ENCODE measurements around the gene TSEN2. TPM values are rescaled to one million over a fixed set of nuclear protein-coding genes. Genes with fewer than 3 reads are reported as not detected.

The TSEN2 gene
- total and polyA plus RNA-seq, 2 of the 13 experiments (the other 11 are each of a cell fraction or from before 2014, with no cell fraction given) = 11.0 to 17.3 TPM

DNA sequence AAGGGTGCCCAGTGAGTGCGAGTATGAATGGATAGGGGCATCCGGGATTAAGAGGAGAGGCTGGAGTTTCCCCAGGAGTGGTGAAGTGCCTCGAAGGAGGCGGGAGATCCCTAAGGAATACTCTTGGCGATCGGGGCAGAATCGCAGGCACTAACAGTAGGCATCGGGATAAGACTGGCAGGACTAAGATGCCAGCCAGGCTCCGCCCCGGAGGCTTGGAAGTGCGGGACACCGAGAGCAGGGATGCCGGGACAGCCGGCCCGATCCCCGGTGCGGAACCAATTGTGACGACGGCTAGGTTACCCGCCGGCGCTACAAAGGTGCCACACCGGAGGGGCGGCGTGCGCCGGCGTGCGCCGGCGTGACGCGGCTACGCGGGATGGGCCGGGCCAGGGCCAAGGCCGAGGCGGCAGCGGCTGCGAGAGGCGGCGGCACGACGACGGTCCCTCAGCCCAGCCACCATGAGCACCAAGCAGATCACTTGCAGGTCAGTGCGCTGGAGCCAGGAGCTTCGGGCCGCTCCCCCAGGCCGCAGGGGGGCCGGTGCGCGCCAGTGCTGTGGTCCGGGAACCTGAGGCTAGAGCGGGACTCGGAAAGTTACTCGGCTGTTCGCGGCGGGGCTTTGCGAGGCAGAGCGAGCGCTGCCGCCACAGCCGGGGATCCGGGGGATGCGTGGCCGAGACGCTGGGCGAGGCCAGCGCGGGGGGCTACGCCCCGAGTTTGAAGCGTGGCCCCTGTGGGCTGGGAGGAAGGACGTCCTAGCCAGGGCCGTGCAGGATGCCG, 72.6 kb downstream of the TSEN2 start, which contains the start of gene MKRN2 (continued):
- peak; percentile 79; the same call in 1 of the 2 replicates for TF ChIP-seq ZNF468 (CRISPR knock-in tag; IDR thresholded peaks at IDR 0.05)
- TF ChIP-seq FOXK2 (IDR thresholded peaks at IDR 0.05) = no peak
- TF ChIP-seq ZBTB8A (CRISPR knock-in tag; IDR thresholded peaks at IDR 0.05; ENCODE audit: borderline replicate concordance, low read depth) = no peak
- peak; percentile 60; the same call in 1 of the 2 replicates for TF ChIP-seq ZNF441 (CRISPR knock-in tag; IDR thresholded peaks at IDR 0.05; ENCODE audit: borderline replicate concordance)
- TF ChIP-seq ELF3 (CRISPR knock-in tag; IDR thresholded peaks at IDR 0.05) = peak; percentile 55
- TF ChIP-seq KAT8 (CRISPR knock-in tag; IDR thresholded peaks at IDR 0.05) = peak; percentile 92
- TF ChIP-seq FOXP1 (IDR thresholded peaks at IDR 0.05) = no peak
- TF ChIP-seq FOXP1 (CRISPR knock-in tag; IDR thresholded peaks at IDR 0.05) = no peak
- TF ChIP-seq TEAD3 (CRISPR knock-in tag; optimal IDR thresholded peaks at IDR 0.05; ENCODE audit: borderline replicate concordance) = peak; percentile 45
- peak; percentile 91 for TF ChIP-seq IRF2 (CRISPR knock-in tag; IDR thresholded peaks at IDR 0.05)
- TF ChIP-seq, protein P1, sequence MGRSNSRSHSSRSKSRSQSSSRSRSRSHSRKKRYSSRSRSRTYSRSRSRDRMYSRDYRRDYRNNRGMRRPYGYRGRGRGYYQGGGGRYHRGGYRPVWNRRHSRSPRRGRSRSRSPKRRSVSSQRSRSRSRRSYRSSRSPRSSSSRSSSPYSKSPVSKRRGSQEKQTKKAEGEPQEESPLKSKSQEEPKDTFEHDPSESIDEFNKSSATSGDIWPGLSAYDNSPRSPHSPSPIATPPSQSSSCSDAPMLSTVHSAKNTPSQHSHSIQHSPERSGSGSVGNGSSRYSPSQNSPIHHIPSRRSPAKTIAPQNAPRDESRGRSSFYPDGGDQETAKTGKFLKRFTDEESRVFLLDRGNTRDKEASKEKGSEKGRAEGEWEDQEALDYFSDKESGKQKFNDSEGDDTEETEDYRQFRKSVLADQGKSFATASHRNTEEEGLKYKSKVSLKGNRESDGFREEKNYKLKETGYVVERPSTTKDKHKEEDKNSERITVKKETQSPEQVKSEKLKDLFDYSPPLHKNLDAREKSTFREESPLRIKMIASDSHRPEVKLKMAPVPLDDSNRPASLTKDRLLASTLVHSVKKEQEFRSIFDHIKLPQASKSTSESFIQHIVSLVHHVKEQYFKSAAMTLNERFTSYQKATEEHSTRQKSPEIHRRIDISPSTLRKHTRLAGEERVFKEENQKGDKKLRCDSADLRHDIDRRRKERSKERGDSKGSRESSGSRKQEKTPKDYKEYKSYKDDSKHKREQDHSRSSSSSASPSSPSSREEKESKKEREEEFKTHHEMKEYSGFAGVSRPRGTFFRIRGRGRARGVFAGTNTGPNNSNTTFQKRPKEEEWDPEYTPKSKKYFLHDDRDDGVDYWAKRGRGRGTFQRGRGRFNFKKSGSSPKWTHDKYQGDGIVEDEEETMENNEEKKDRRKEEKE (IDR thresholded peaks at IDR 0.05) = no peak
- TF ChIP-seq ZNF329 (CRISPR knock-in tag; IDR thresholded peaks at IDR 0.05; ENCODE audit: low read depth) = peak; percentile 80
- no peak for TF ChIP-seq AKAP8 (CRISPR knock-in tag; IDR thresholded peaks at IDR 0.05)
- peak; percentile 93 for TF ChIP-seq ZNF616 (CRISPR knock-in tag; IDR thresholded peaks at IDR 0.05; ENCODE audit: low read depth)
- peak; percentile 98 for TF ChIP-seq PHF8 (CRISPR knock-in tag; IDR thresholded peaks at IDR 0.05)
- peak; percentile 69; the same call in 1 of the 2 replicates for TF ChIP-seq ZNF274 (CRISPR knock-in tag; IDR thresholded peaks at IDR 0.05)
- TF ChIP-seq FOXJ3 (CRISPR knock-in tag; IDR thresholded peaks at IDR 0.05; ENCODE audit: borderline replicate concordance) = peak; percentile 26; the same call in 1 of the 2 replicates
- TF ChIP-seq ZNF558 (CRISPR knock-in tag; IDR thresholded peaks at IDR 0.05; ENCODE audit: borderline replicate concordance) = peak; percentile 62; the same call in 1 of the 2 replicates
- TF ChIP-seq CHCHD3 (CRISPR knock-in tag; IDR thresholded peaks at IDR 0.05) = 0 out of 2 replicates have a peak, but pooled peaks have one; percentile 35
- TF ChIP-seq SP4 (CRISPR knock-in tag; IDR thresholded peaks at IDR 0.05) = peak; percentile 85
- TF ChIP-seq NFYC (CRISPR knock-in tag; IDR thresholded peaks at IDR 0.05) = no peak
- TF ChIP-seq, protein P2, sequence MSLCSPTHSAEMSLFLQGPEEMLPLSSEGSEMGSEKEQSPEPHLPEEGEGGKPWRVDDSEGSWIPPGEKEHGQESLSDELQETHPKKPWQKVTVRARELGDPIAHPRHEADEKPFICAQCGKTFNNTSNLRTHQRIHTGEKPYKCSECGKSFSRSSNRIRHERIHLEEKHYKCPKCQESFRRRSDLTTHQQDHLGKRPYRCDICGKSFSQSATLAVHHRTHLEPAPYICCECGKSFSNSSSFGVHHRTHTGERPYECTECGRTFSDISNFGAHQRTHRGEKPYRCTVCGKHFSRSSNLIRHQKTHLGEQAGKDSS (CRISPR knock-in tag; IDR thresholded peaks at IDR 0.05; ENCODE audit: borderline replicate concordance, low read depth) = peak; percentile 81; the same call in 1 of the 2 replicates
- TF ChIP-seq, protein P3, sequence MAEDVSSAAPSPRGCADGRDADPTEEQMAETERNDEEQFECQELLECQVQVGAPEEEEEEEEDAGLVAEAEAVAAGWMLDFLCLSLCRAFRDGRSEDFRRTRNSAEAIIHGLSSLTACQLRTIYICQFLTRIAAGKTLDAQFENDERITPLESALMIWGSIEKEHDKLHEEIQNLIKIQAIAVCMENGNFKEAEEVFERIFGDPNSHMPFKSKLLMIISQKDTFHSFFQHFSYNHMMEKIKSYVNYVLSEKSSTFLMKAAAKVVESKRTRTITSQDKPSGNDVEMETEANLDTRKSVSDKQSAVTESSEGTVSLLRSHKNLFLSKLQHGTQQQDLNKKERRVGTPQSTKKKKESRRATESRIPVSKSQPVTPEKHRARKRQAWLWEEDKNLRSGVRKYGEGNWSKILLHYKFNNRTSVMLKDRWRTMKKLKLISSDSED (CRISPR knock-in tag; IDR thresholded peaks at IDR 0.05) = no peak
- no peak for TF ChIP-seq ZKSCAN8 (CRISPR knock-in tag; IDR thresholded peaks at IDR 0.05; ENCODE audit: borderline replicate concordance)
- TF ChIP-seq, protein P4, sequence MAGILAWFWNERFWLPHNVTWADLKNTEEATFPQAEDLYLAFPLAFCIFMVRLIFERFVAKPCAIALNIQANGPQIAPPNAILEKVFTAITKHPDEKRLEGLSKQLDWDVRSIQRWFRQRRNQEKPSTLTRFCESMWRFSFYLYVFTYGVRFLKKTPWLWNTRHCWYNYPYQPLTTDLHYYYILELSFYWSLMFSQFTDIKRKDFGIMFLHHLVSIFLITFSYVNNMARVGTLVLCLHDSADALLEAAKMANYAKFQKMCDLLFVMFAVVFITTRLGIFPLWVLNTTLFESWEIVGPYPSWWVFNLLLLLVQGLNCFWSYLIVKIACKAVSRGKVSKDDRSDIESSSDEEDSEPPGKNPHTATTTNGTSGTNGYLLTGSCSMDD (CRISPR knock-in tag; IDR thresholded peaks at IDR 0.05) = no peak
- no peak for TF ChIP-seq ZNF260 (CRISPR knock-in tag; IDR thresholded peaks at IDR 0.05; ENCODE audit: borderline replicate concordance, low read depth)
